ENCODE data around the gene FABP6.

Gene FABP6

GRCh38 chr5:160266044-160266443 lies 36.7 kb downstream of the FABP6 start:
- DNase-seq (ENCODE audit: low spot score): no peak
- TF ChIP-seq, protein P1, sequence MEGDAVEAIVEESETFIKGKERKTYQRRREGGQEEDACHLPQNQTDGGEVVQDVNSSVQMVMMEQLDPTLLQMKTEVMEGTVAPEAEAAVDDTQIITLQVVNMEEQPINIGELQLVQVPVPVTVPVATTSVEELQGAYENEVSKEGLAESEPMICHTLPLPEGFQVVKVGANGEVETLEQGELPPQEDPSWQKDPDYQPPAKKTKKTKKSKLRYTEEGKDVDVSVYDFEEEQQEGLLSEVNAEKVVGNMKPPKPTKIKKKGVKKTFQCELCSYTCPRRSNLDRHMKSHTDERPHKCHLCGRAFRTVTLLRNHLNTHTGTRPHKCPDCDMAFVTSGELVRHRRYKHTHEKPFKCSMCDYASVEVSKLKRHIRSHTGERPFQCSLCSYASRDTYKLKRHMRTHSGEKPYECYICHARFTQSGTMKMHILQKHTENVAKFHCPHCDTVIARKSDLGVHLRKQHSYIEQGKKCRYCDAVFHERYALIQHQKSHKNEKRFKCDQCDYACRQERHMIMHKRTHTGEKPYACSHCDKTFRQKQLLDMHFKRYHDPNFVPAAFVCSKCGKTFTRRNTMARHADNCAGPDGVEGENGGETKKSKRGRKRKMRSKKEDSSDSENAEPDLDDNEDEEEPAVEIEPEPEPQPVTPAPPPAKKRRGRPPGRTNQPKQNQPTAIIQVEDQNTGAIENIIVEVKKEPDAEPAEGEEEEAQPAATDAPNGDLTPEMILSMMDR (IDR thresholded peaks at IDR 0.05; ENCODE audit: extremely low read depth, missing control alignments): no peak

GRCh38 chr5:160266752-160267345 lies 37.5 kb downstream of the FABP6 start:
- no peak for DNase-seq (ENCODE audit: low spot score)
- TF ChIP-seq, protein P1 (IDR thresholded peaks at IDR 0.05; ENCODE audit: extremely low read depth, missing control alignments): no peak

DNA sequence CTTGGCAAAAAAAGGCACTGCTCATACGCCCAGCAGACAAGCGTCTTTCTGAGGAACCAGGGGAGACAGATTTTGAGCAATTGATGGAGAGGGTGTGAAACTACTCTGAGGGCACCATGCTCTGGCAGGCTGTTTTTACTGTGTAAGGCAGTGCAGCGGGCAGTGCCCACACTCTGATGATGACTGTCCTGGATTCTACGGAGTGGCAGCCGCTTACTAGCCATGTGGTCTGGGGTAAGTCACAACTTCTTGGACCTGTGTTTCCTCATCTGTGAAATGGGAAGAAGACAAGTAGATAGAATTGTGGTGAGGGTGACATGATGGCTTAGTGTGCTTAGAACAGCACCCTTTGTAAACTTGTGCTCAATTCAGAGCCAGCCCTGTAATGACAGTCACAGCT lies 38.8 kb downstream of the FABP6 start:
- TF ChIP-seq, protein P1 (IDR thresholded peaks at IDR 0.05; ENCODE audit: extremely low read depth, missing control alignments): no peak
- no peak for DNase-seq (ENCODE audit: low spot score)

- no peak for DNase-seq (ENCODE audit: low spot score)
- TF ChIP-seq, protein P1 (IDR thresholded peaks at IDR 0.05; ENCODE audit: extremely low read depth, missing control alignments): no peak
Measured at GRCh38 chr5:160269017-160269416, 39.7 kb downstream of the FABP6 start.

GRCh38 chr5:160270704-160271103 lies 41.4 kb downstream of the FABP6 start:
- TF ChIP-seq, protein P1 (IDR thresholded peaks at IDR 0.05; ENCODE audit: extremely low read depth, missing control alignments): no peak
- DNase-seq (ENCODE audit: low spot score): no peak

- DNase-seq (ENCODE audit: low spot score): no peak
Measured at GRCh38 chr5:160271396-160271795, 42.1 kb downstream of the FABP6 start.

GRCh38 chr5:160271836-160272235 lies 42.5 kb downstream of the FABP6 start:
- DNase-seq (ENCODE audit: low spot score): no peak
- TF ChIP-seq, protein P1 (IDR thresholded peaks at IDR 0.05; ENCODE audit: extremely low read depth, missing control alignments): no peak

More at GRCh38 chr5:160271396-160271795, 42.1 kb downstream of the FABP6 start:
- TF ChIP-seq, protein P1 (IDR thresholded peaks at IDR 0.05; ENCODE audit: extremely low read depth, missing control alignments): no peak

All from GM20000 (cell line).